ENCODE data around the gene USO1.

DNA sequence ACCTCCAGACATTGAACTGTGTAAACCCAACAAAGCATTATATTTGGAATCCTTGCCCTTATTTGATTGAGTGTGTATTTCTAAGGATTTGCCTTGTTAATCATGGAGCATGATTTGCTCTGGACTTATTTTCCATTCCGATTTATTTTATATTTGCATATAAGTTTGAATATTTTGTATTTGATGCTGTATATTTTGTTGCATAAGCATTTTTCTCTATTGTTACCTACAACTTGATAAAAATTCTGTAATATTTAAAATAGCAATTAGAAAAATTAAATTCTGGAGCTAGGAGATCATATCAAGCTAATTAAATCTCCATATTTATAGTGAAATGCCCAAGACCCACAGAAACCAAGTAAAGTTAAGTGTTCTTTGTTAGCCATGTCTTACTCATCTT, 47.2 kb downstream of the USO1 start:
- TF ChIP-seq POLR2A (IDR thresholded peaks at IDR 0.05): no peak
- TF ChIP-seq, protein P1, sequence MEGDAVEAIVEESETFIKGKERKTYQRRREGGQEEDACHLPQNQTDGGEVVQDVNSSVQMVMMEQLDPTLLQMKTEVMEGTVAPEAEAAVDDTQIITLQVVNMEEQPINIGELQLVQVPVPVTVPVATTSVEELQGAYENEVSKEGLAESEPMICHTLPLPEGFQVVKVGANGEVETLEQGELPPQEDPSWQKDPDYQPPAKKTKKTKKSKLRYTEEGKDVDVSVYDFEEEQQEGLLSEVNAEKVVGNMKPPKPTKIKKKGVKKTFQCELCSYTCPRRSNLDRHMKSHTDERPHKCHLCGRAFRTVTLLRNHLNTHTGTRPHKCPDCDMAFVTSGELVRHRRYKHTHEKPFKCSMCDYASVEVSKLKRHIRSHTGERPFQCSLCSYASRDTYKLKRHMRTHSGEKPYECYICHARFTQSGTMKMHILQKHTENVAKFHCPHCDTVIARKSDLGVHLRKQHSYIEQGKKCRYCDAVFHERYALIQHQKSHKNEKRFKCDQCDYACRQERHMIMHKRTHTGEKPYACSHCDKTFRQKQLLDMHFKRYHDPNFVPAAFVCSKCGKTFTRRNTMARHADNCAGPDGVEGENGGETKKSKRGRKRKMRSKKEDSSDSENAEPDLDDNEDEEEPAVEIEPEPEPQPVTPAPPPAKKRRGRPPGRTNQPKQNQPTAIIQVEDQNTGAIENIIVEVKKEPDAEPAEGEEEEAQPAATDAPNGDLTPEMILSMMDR (IDR thresholded peaks at IDR 0.05): no peak
- no peak for TF ChIP-seq EP300 (IDR thresholded peaks at IDR 0.05)
